PC-3 (cell line): ENCODE data around the gene MAFF. TPM values are rescaled to one million over a fixed set of nuclear protein-coding genes. Genes with fewer than 3 reads are reported as not detected.

ENCODE experiments used
- ATAC-seq: fragments of 200-7000 bp; cut with Tn5 transposase; 2 replicates; pipeline ENCODE4 v1.9.1; 2020; ENCODE audit warnings: mild to moderate bottlenecking, moderate library complexity
- BruUV-seq: library from RNA; stranded (reverse); fragments of 400-500 nt; replicated peaks from 2 replicates; lab custom pipeline; 2021; lab: Mats Ljungman, UMichigan
- CTCF ChIA-PET: fragments of 300-600 bp; sonication (Branson Sonifier 250); formaldehyde crosslinking; loops from one replicate; lab custom pipeline; 2022; ENCODE audit warnings: antibody characterized with exemption; lab: Charles Lee
- POLR2A ChIA-PET: fragments of 300-600 bp; sonication (Branson Sonifier 250); formaldehyde crosslinking; loops from one replicate; lab custom pipeline; 2022; ENCODE audit warnings: antibody characterized with exemption; ENCODE audit not compliant: unreplicated experiment; lab: Charles Lee
- DNase-seq: peaks from one replicate; pipeline ENCODE4 v3.0.0-alpha.2; 2015
- H2AFZ ChIP-seq: fragments of 300-600 bp; sonication (generic); 2 replicates; pipeline ENCODE4 v1.6.0; 2016; ENCODE audit warnings: antibody characterized with exemption, low read length
- H3F3A ChIP-seq: fragments of 300-600 bp; sonication (generic); one replicate; pipeline ENCODE4 v1.6.0; 2017; ENCODE audit warnings: antibody characterized with exemption, low read length, control low read depth, mild to moderate bottlenecking; ENCODE audit not compliant: unreplicated experiment
- H3K27ac ChIP-seq: fragments of 300-600 bp; sonication (generic); 2 replicates; pipeline ENCODE4 v1.5.1; 2016; ENCODE audit warnings: mild to moderate bottlenecking, low read length
- H3K27me3 ChIP-seq: fragments of 300-600 bp; sonication (generic); 2 replicates; pipeline ENCODE4 v1.6.1; 2016; ENCODE audit warnings: low read length, mixed read lengths
- H3K36me3 ChIP-seq: fragments of 300-600 bp; sonication (generic); 2 replicates; pipeline ENCODE4 v1.6.1; 2016; ENCODE audit warnings: low read depth, mixed run types, low read length, mixed read lengths
- H3K4me1 ChIP-seq: fragments of 300-600 bp; sonication (generic); 2 replicates; pipeline ENCODE4 v1.5.1; 2016; ENCODE audit warnings: low read length; ENCODE audit not compliant: insufficient read depth
- H3K4me2 ChIP-seq: fragments of 300-600 bp; sonication (generic); 2 replicates; pipeline ENCODE4 v1.6.0; 2016; ENCODE audit warnings: low read length
- H3K4me3 ChIP-seq: fragments of 300-600 bp; sonication (generic); 2 replicates; pipeline ENCODE4 v1.5.1; 2016; ENCODE audit warnings: mild to moderate bottlenecking, low read length, mixed read lengths
- H3K79me2 ChIP-seq: fragments of 300-600 bp; sonication (generic); 2 replicates; pipeline ENCODE4 v1.6.1; 2017; ENCODE audit warnings: low read length, mixed read lengths
- H3K9ac ChIP-seq: fragments of 300-600 bp; sonication (generic); 2 replicates; pipeline ENCODE4 v1.6.0; 2016; ENCODE audit warnings: mild to moderate bottlenecking, low read length
- H3K9me2 ChIP-seq: fragments of 300-600 bp; sonication (generic); replicated peaks from 2 replicates; pipeline ENCODE4 v1.6.1; 2016; ENCODE audit warnings: mixed run types, low read length, mixed read lengths
- H3K9me3 ChIP-seq: fragments of 300-600 bp; sonication (generic); 2 replicates; pipeline ENCODE4 v1.6.1; 2016; ENCODE audit warnings: low read length, mixed read lengths
- H4K20me1 ChIP-seq: fragments of 300-600 bp; sonication (generic); 2 replicates; pipeline ENCODE4 v1.6.1; 2016; ENCODE audit warnings: low read length, mixed read lengths
- EZH2 ChIP-seq: fragments of 300-600 bp; sonication (generic); IDR thresholded peaks from one replicate; pipeline ENCODE4 v1.6.1; 2017; ENCODE audit warnings: antibody characterized with exemption, mild to moderate bottlenecking, low read length; ENCODE audit not compliant: unreplicated experiment
- EZH2phosphoT487 ChIP-seq: fragments of 300-600 bp; sonication (generic); IDR thresholded peaks from 2 replicates; pipeline ENCODE4 v1.6.1; 2018; ENCODE audit warnings: mild to moderate bottlenecking, antibody characterized with exemption, low read length, borderline replicate concordance
- intact Hi-C: fragments of 100-400 bp; cut with micrococcal nuclease; formaldehyde crosslinking; loops from 2 replicates; pipeline ENCODE4 v1.9.0; 2023
- total RNA-seq: library from RNA; depleted of rRNA; stranded (reverse); fragments of >200 nt; gene quantifications from 2 replicates; pipeline ENCODE4 v1.2.3, GENCODE V29; 2014
- TF ChIP-seq, protein P1 (sequence below): fragments of 300-600 bp; sonication (generic); conservative IDR thresholded peaks from 2 replicates; pipeline ENCODE4 v1.5.1; 2017; ENCODE audit warnings: antibody characterized with exemption, low read depth, mild to moderate bottlenecking, low read length

MAFF gene
- total RNA-seq, 1 experiment from 2014 or later, result 72.6 TPM

DNA sequence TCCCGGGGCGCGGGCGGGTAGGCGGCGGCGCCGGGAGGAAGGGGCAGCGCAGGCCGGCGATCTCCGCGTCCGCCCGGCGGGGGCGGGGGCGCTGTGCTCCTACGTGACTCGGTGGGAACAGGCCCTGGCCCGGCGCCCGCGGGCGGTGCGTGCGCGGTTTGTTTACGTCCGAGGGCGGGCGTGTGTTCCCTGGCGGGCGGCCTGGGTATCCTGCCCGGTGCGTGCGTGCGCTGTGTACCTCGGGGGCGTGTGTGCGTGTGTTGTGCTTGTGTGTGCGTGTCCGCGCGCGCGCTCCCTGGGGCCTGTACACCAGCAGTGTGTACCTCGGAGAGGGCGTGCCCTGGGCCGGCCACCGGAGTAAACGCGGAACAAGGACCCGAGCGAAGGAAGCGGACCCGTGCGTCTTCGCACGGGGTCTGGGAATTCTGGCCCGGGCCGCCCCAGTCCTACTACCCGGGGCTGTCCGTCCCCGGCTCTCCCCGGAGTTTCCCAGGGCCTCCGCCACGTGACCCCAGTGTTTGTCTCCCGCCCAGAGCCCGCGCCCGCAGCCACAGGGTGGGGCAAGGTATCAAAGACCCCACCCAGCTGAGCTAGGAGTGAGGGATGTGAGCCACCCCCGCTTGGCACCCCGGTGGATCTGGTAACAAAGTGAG is 769 bp downstream of the MAFF start:
- peaks cover 14% of the 10 kb centered on the region for H3K4me1 ChIP-seq
- CTCF ChIA-PET, result no interaction called here
- no peaks in the 10 kb centered on the region for H3K36me3 ChIP-seq
- peak overlapping the region; percentile 80 for H3K27ac ChIP-seq
- no peaks in the 10 kb centered on the region for H3K27me3 ChIP-seq
- intact Hi-C loops, result no loop called here
- ATAC-seq (peak; percentile 49), DNase-seq (peak; percentile 76)
- peaks cover 3% of the 10 kb centered on the region for H3F3A ChIP-seq
- TF ChIP-seq EZH2phosphoT487 (peak; percentile 61; the same call in 1 of the 2 replicates), EZH2 (no peak)
- TF ChIP-seq, protein P1, sequence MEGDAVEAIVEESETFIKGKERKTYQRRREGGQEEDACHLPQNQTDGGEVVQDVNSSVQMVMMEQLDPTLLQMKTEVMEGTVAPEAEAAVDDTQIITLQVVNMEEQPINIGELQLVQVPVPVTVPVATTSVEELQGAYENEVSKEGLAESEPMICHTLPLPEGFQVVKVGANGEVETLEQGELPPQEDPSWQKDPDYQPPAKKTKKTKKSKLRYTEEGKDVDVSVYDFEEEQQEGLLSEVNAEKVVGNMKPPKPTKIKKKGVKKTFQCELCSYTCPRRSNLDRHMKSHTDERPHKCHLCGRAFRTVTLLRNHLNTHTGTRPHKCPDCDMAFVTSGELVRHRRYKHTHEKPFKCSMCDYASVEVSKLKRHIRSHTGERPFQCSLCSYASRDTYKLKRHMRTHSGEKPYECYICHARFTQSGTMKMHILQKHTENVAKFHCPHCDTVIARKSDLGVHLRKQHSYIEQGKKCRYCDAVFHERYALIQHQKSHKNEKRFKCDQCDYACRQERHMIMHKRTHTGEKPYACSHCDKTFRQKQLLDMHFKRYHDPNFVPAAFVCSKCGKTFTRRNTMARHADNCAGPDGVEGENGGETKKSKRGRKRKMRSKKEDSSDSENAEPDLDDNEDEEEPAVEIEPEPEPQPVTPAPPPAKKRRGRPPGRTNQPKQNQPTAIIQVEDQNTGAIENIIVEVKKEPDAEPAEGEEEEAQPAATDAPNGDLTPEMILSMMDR, result 0 out of 2 replicates have a peak, but pooled peaks have one; percentile 13
- H3K4me2 ChIP-seq, result peak overlapping the region; percentile 97
- H3K9me2 ChIP-seq, result no peaks in the 10 kb centered on the region
- H3K4me3 ChIP-seq, result peak overlapping the region; percentile 99
- no peak overlapping the region for H2AFZ ChIP-seq
- H3K9me3 ChIP-seq, result no peaks in the 10 kb centered on the region
- peaks cover 49% of the 10 kb centered on the region for H3K79me2 ChIP-seq
- H4K20me1 ChIP-seq, result peaks cover 41% of the 10 kb centered on the region
- H3K9ac ChIP-seq, result peak overlapping the region; percentile 92
- TSS peak; percentile 36 for BruUV-seq
- POLR2A ChIA-PET, result no interaction called here

- H4K20me1 ChIP-seq, result peaks cover 48% of the 10 kb centered on the region
- no peak overlapping the region for H2AFZ ChIP-seq
- no peaks in the 10 kb centered on the region for H3K9me3 ChIP-seq
- TF ChIP-seq EZH2 (no peak), EZH2phosphoT487 (no peak)
- TF ChIP-seq, protein P1, result no peak
- intact Hi-C loops, result no loop called here
- ChIA-PET POLR2A (no interaction called here), CTCF (no interaction called here)
- peaks cover 56% of the 10 kb centered on the region for H3K79me2 ChIP-seq
- BruUV-seq, result TSS peak; percentile 84
- 0 out of 2 replicates have a peak, but pooled peaks cover under 1% of the 10 kb centered on the region for H3K36me3 ChIP-seq
- H3K4me3 ChIP-seq, result peak overlapping the region; percentile 99
- peak; percentile 60 for DNase-seq
- H3K27ac ChIP-seq, result peak overlapping the region; percentile 80
- peaks cover 14% of the 10 kb centered on the region for H3K4me1 ChIP-seq
- no peaks in the 10 kb centered on the region for H3K9me2 ChIP-seq
- H3K27me3 ChIP-seq, result no peaks in the 10 kb centered on the region
- ATAC-seq, result peak; percentile 45
- peak overlapping the region; percentile 92 for H3K9ac ChIP-seq
- peaks cover 3% of the 10 kb centered on the region for H3F3A ChIP-seq
- H3K4me2 ChIP-seq, result peak overlapping the region; percentile 97
Measured at GRCh38 chr22:38203090-38203810, 1.5 kb downstream of the MAFF start.
